HG02870 (cell line): Measurements from ENCODE around the gene SPDYA.
A peak's percentile ranks its signal among the peaks of the same experiment; 100 is the strongest.
"Not testable (repeated sequence)": the region's sequence is repeated elsewhere in the genome, so short reads cannot be mapped to it uniquely, and the experiment has no call there.

ENCODE experiments used
- ATAC-seq: cut with Tn5 transposase; IDR thresholded peaks from one replicate; pipeline ENCODE4 v1.9.1; 2021; ENCODE audit warnings: mild to moderate bottlenecking, moderate library complexity; ENCODE audit not compliant: unreplicated experiment

SPDYA gene

GRCh38 chr2:28810384-28811285, at the start of gene SPDYA:
TSS of gene SPDYA (plus strand) at chr2:28810834. CDS start at chr2:28816015, 5,181 bp downstream.
- ATAC-seq = peak; percentile 68

- no peak for ATAC-seq
Observed at GRCh38 chr2:28761420-28761819, 49.2 kb upstream of the SPDYA start.

- ATAC-seq = no peak
Observed at GRCh38 chr2:28764909-28765711, 45.5 kb upstream of the SPDYA start.

- ATAC-seq = no peak
Observed at GRCh38 chr2:28766070-28766469, 44.6 kb upstream of the SPDYA start.

- ATAC-seq = no peak
Observed at GRCh38 chr2:28767337-28767736, 43.3 kb upstream of the SPDYA start.

GRCh38 chr2:28768422-28768821, 42.2 kb upstream of the SPDYA start:
- ATAC-seq = no peak

- ATAC-seq = no peak
Observed at GRCh38 chr2:28768952-28769351, 41.7 kb upstream of the SPDYA start.

- no peak for ATAC-seq
Observed at GRCh38 chr2:28772351-28772750, 38.3 kb upstream of the SPDYA start.

- no peak for ATAC-seq
Observed at GRCh38 chr2:28776471-28776870, 34.2 kb upstream of the SPDYA start.

GRCh38 chr2:28778392-28778791, 32.2 kb upstream of the SPDYA start:
- ATAC-seq = no peak

- ATAC-seq = no peak
Observed at GRCh38 chr2:28779001-28779400, 31.6 kb upstream of the SPDYA start.

GRCh38 chr2:28780496-28780895, 30.1 kb upstream of the SPDYA start:
- ATAC-seq = no peak

- no peak for ATAC-seq
Observed at GRCh38 chr2:28782423-28782822, 28.2 kb upstream of the SPDYA start.

GRCh38 chr2:28784570-28784969, 26.1 kb upstream of the SPDYA start:
- not testable (repeated sequence) for ATAC-seq

- ATAC-seq = no peak
Observed at GRCh38 chr2:28796620-28797019, 14.0 kb upstream of the SPDYA start.

- ATAC-seq = no peak
Observed at GRCh38 chr2:28801726-28802125, 8.9 kb upstream of the SPDYA start.

- ATAC-seq = no peak
Observed at GRCh38 chr2:28802975-28803429, 7.6 kb upstream of the SPDYA start.

GRCh38 chr2:28809927-28810326, 707 bp upstream of the SPDYA start:
- ATAC-seq = no peak

- no peak for ATAC-seq
Observed at GRCh38 chr2:28818053-28818452, 7.4 kb downstream of the SPDYA start.

GRCh38 chr2:28821295-28821958, 10.8 kb downstream of the SPDYA start:
- no peak for ATAC-seq

- no peak for ATAC-seq
Observed at GRCh38 chr2:28822036-28822435, 11.4 kb downstream of the SPDYA start.
